K562 (cell line): Measurements from ENCODE around the gene CPNE2. TPM values are rescaled to one million over a fixed set of nuclear protein-coding genes. Genes with fewer than 3 reads are reported as not detected.

ENCODE experiments used
- ATAC-seq: fragments of 200-7000 bp; cut with Tn5 transposase; 3 replicates; pipeline ENCODE4 v1.9.1; 2020; ENCODE audit warnings: moderate library complexity
- BruUV-seq: library from RNA; stranded (reverse); fragments of 400-500 nt; replicated peaks from 2 replicates; lab custom pipeline; 2021; lab: Mats Ljungman, UMichigan
- CTCF ChIA-PET: fragments of 300-600 bp; formaldehyde crosslinking; extraction: SDS; loops from one replicate; lab custom pipeline; 2021; ENCODE audit warnings: low intra/inter-chr PET ratio; lab: Yijun Ruan, JAX
- POLR2A ChIA-PET: fragments of 300-600, 350-650 bp; sonication (Branson Sonifier 250); formaldehyde crosslinking; extraction: SDS; loops from one replicate; lab custom pipeline; 2021; ENCODE audit warnings: antibody characterized with exemption, inconsistent platforms; lab: Yijun Ruan, JAX
- DNase-seq, 4 experiments: peaks; one replicate each; pipeline versions ENCODE4 v3.0.0 to v3.0.0-alpha.2; 2011 to 2018; ENCODE audit warnings: low spot score in 3 of 4, mixed read lengths in 3 of 4; ENCODE audit errors: extremely low read depth in 1 of 4
- FAIRE-seq: peaks from 2 replicates; lab custom pipeline; 2011; peaks lifted over from hg19 to GRCh38; lab: Jason Lieb, UNC
- H2AFZ ChIP-seq: 2 replicates; pipeline ENCODE4 v1.6.0; 2011; ENCODE audit warnings: low read depth, low read length, control low read depth, inconsistent platforms
- H3K27ac ChIP-seq: fragments of 200-600 bp; 3 replicates; pipeline ENCODE4 v1.8.0; 2011; ENCODE audit warnings: low read depth, mild to moderate bottlenecking, control low read depth, inconsistent platforms, low read length, moderate library complexity, mixed read lengths; ENCODE audit errors: extremely low read depth
- H3K27me3 ChIP-seq, 2 experiments: fragments of 300-600 bp in 1 of 2; 2 replicates in 1 of 2; 3 replicates in 1 of 2; pipeline versions ENCODE4 v1.6.0 to v1.8.0; 2011; ENCODE audit warnings: inconsistent platforms in 2 of 2, low read length in 2 of 2, mild to moderate bottlenecking in 1 of 2, mixed read lengths in 1 of 2, moderate library complexity in 1 of 2; ENCODE audit not compliant: control insufficient read depth in 2 of 2, insufficient read depth in 2 of 2
- H3K36me3 ChIP-seq: fragments of 300-600 bp; 3 replicates; pipeline ENCODE4 v1.8.0; 2011; ENCODE audit warnings: mild to moderate bottlenecking, low read length, inconsistent platforms; ENCODE audit not compliant: control insufficient read depth, insufficient read depth
- H3K4me1 ChIP-seq, 2 experiments: fragments of 200-600 bp in 1 of 2; replicated peaks in 1 of 2; 2 replicates in 1 of 2; 3 replicates in 1 of 2; pipeline versions ENCODE4 v1.5.1 to v1.8.0; 2011; ENCODE audit warnings: inconsistent platforms in 2 of 2, low read length in 2 of 2, mild to moderate bottlenecking in 1 of 2, mixed read lengths in 1 of 2, moderate library complexity in 1 of 2; ENCODE audit not compliant: control insufficient read depth in 2 of 2, insufficient read depth in 2 of 2
- H3K4me2 ChIP-seq: 2 replicates; pipeline ENCODE4 v1.6.1; 2011; ENCODE audit warnings: low read length, control low read depth, inconsistent platforms, mixed read lengths; ENCODE audit not compliant: insufficient read depth
- H3K4me3 ChIP-seq: fragments of 200-600 bp; sonication (generic), shearing (Covaris generic); 2 replicates; pipeline ENCODE4 v1.5.1; 2016; ENCODE audit warnings: control low read depth, inconsistent platforms
- H3K79me2 ChIP-seq: fragments of 200-600 bp; 3 replicates; pipeline ENCODE4 v1.8.0; 2011; ENCODE audit warnings: low read length, inconsistent platforms; ENCODE audit not compliant: control insufficient read depth, insufficient read depth
- H3K9ac ChIP-seq, 2 experiments: 2 replicates each; pipeline versions ENCODE4 v1.6.0 to v1.6.1; 2011; ENCODE audit warnings: low read depth in 2 of 2, low read length in 2 of 2, control low read depth in 1 of 2, inconsistent platforms in 1 of 2, mild to moderate bottlenecking in 1 of 2, mixed read lengths in 1 of 2; ENCODE audit not compliant: insufficient read depth in 1 of 2
- H3K9me1 ChIP-seq: one replicate; pipeline ENCODE4 v1.6.0; 2011; ENCODE audit warnings: inconsistent platforms, mild to moderate bottlenecking, low read length, moderate library complexity; ENCODE audit not compliant: control insufficient read depth, insufficient read depth
- H3K9me3 ChIP-seq: replicated peaks from 2 replicates; pipeline ENCODE4 v1.5.1; 2011; ENCODE audit warnings: low read depth, low read length, inconsistent platforms; ENCODE audit not compliant: control insufficient read depth, insufficient read depth
- H4K20me1 ChIP-seq: replicated peaks from 2 replicates; pipeline ENCODE4 v1.6.1; 2011; ENCODE audit warnings: low read length, inconsistent platforms, mixed read lengths; ENCODE audit not compliant: control insufficient read depth, insufficient read depth
- ASH1L ChIP-seq: fragments of 450-650 bp; IDR thresholded peaks from 2 replicates; pipeline ENCODE4 v1.6.1; 2018; ENCODE audit warnings: borderline replicate concordance, mild to moderate bottlenecking, low read depth; ENCODE audit not compliant: partially characterized antibody
- DMBX1 ChIP-seq: fragments of 250-450 bp; sonication (Bioruptor Pico); IDR thresholded peaks from 2 replicates; pipeline ENCODE4 v1.8.0; 2022; ENCODE audit warnings: inconsistent platforms, mild to moderate bottlenecking, moderate library complexity, borderline replicate concordance
- HBP1 ChIP-seq: fragments of 450-650 bp; formaldehyde crosslinking; IDR thresholded peaks from 2 replicates; pipeline ENCODE4 v1.4.0; 2022; ENCODE audit warnings: missing genetic modification characterization
- HDAC1 ChIP-seq, 2 experiments: fragments of 450-650 bp; IDR thresholded peaks; 2 replicates each; pipeline ENCODE4 v1.6.1; 2016 to 2017; ENCODE audit warnings: inconsistent platforms in 1 of 2, mild to moderate bottlenecking in 1 of 2, moderate library complexity in 1 of 2
- HDGF ChIP-seq: fragments of 450-650 bp; IDR thresholded peaks from 2 replicates; pipeline ENCODE4 v1.6.1; 2016
- NFE2L1 ChIP-seq: fragments of 450-650 bp; IDR thresholded peaks from 2 replicates; pipeline ENCODE4 v1.6.1; 2016; ENCODE audit warnings: missing genetic modification characterization, low read depth, mild to moderate bottlenecking, missing compliant biosample characterization, moderate library complexity, borderline replicate concordance
- NR4A1 ChIP-seq, 2 experiments: fragments of 250-450 bp in 1 of 2; fragments of 450-650 bp in 1 of 2; sonication (Bioruptor Pico) in 1 of 2; IDR thresholded peaks; 2 replicates each; pipeline versions ENCODE4 v1.4.0 to v1.6.1; 2016 to 2020; ENCODE audit warnings: mild to moderate bottlenecking in 2 of 2, missing compliant biosample characterization in 1 of 2, missing genetic modification characterization in 1 of 2, moderate library complexity in 1 of 2
- RBFOX2 ChIP-seq: fragments of 200-400 bp; formaldehyde crosslinking; IDR thresholded peaks from 2 replicates; pipeline ENCODE4 v1.6.1; 2017; ENCODE audit warnings: low read depth, mild to moderate bottlenecking, low read length, moderate library complexity
- ZBTB8A ChIP-seq: fragments of 450-650 bp; IDR thresholded peaks from 2 replicates; pipeline ENCODE4 v1.6.1; 2018; ENCODE audit warnings: mild to moderate bottlenecking, moderate library complexity; ENCODE audit not compliant: partially characterized antibody
- WGBS: fragments of 100-300 bp; shearing (Covaris generic); methylation state at CpG from one replicate; pipeline ENCODE4 v1.1.6; 2016; ENCODE audit warnings: low coverage, mixed read lengths; ENCODE audit not compliant: insufficient coverage; ENCODE audit errors: missing lambda C conversion rate; 5-methylcytosine and 5-hydroxymethylcytosine counted together
- in situ Hi-C: fragments of 300-500 bp; cut with MboI; formaldehyde crosslinking; loops from 4 replicates; pipeline ENCODE4 v1.15.0; 2018; ENCODE audit warnings: inconsistent platforms, mixed read lengths
- intact Hi-C: fragments of 100-400 bp; cut with micrococcal nuclease; formaldehyde crosslinking; loops from 2 replicates; pipeline ENCODE4 v1.14.2; 2022
- polyA plus RNA-seq, 8 experiments: library from polyadenylated mRNA; depleted of rRNA in 4 of 8; stranded (reverse) in 5 of 8; unstranded in 3 of 8; fragments of >200 nt; fragmentation: Nextera tagmentation in 2 of 8; fragmentation: Illumina TruSeq in 1 of 8; extraction: Ambion mirVana in 2 of 8; extraction: Trizol in 1 of 8; gene quantifications; 2 replicates each; pipeline versions ENCODE4 v1.2.1 to v1.2.3, GENCODE V29; 2011 to 2014; ENCODE audit warnings: inconsistent platforms in 1 of 8, missing spikeins in 1 of 8
- total RNA-seq, 7 experiments: library from RNA; depleted of rRNA in 6 of 7; stranded (reverse); fragments of >200 nt in 6 of 7; fragmentation: Illumina TruSeq in 2 of 7; extraction: Trizol in 2 of 7; gene quantifications; 2 replicates each; pipeline versions ENCODE4 v1.2.1 to v1.2.3, GENCODE V29; 2011 to 2021; ENCODE audit warnings: low replicate concordance in 1 of 7

CPNE2 gene
- total and polyA plus RNA-seq, 9 of the 15 experiments (the other 6 are each of a cell fraction or from before 2014, with no cell fraction given), result 3.0 to 13.9 (median 8.6) TPM

- peak; percentile 89; the same call in 1 of the 2 replicates for TF ChIP-seq HBP1
- no peak for TF ChIP-seq NFE2L1 (tag)
- peak in 1 of 2 experiments; percentile 40; a peak in 1 of 4 replicates for TF ChIP-seq HDAC1 (IDR thresholded peaks at IDR 0.05)
- TF ChIP-seq ASH1L, result no peak
Measured at GRCh38 chr16:57060323-57061083, 31.9 kb upstream of the CPNE2 start (continued).

GRCh38 chr16:57061084-57061905 is 31.1 kb upstream of the CPNE2 start:
- FAIRE-seq, result no peak
- Histone ChIP-seq H3K36me3 (no peaks in the 10 kb centered on the region), H3K4me2 (no peak overlapping the region), H3K79me2 (no peaks in the 10 kb centered on the region), H3K4me1 (peaks cover 29 to 31% of the 10 kb centered on the region in 2 experiments), H3K9me1 (no peaks in the 10 kb centered on the region), H3K27ac (peak overlapping the region; percentile 37; the same call in 1 of the 3 replicates), H4K20me1 (no peaks in the 10 kb centered on the region; the same call in 1 of the 2 replicates), H3K9ac (peak overlapping the region in 1 of 2 experiments; percentile 81; a peak in 2 of 4 replicates), H3K9me3 (no peaks in the 10 kb centered on the region), H3K4me3 (no peak overlapping the region), H3K27me3 (peaks cover 9 to 19% of the 10 kb centered on the region in 2 experiments; a peak in 4 of 5 replicates), H2AFZ (peak overlapping the region; percentile 77)
- BruUV-seq, result no TSS peak
- ChIA-PET CTCF (interaction anchor here (0.8 kb wide), 1 partner anchor 47 kb away, joined by 3 read pairs; no protein-coding TSS in a partner anchor), POLR2A (interaction anchor here (0.7 to 2.6 kb wide), 3 partner anchors 9 to 32 kb away, joined by 3 to 12 read pairs (median 4); no protein-coding TSS in a partner anchor)
- in situ Hi-C loops, result no loop called here
- 69% methylated on average over 10 of the region's 11 CpGs for WGBS
- intact Hi-C loops, result no loop called here
- peak; percentile 37 for ATAC-seq
- DNase-seq, result no peak
- TF ChIP-seq NR4A1 (CRISPR knock-in tag; IDR thresholded peaks at IDR 0.05) (no peak), NR4A1 (tag; IDR thresholded peaks at IDR 0.05) (0 out of 2 replicates have a peak, but pooled peaks have one; percentile 48), RBFOX2 (peak; percentile 32; the same call in 1 of the 2 replicates), DMBX1 (CRISPR knock-in tag) (0 out of 2 replicates have a peak, but pooled peaks have one; percentile 32), HBP1 (no peak), HDGF (0 out of 2 replicates have a peak, but pooled peaks have one; percentile 56), ZBTB8A (no peak)
